Uterus (tissue), 2 donors: Measurements from ENCODE around the gene ABTB1.

Experiments used
- POLR2A ChIP-seq, 2 donors: fragments of 450-650 bp; IDR thresholded peaks; one replicate each; pipeline ENCODE4 v1.6.1; 2016; ENCODE audit warnings: antibody characterized with exemption in 2 of 2, mild to moderate bottlenecking in 1 of 2, moderate library complexity in 1 of 2
- TF ChIP-seq, protein P1 (sequence below), 4 experiments: fragments of 200-600 bp in 2 of 4; fragments of 450-650 bp in 2 of 4; sonication (generic) in 2 of 4; IDR thresholded peaks; one replicate each; pipeline ENCODE4 v1.5.1; 2016 to 2019; ENCODE audit warnings: antibody characterized with exemption in 4 of 4, mild to moderate bottlenecking in 2 of 4, moderate library complexity in 1 of 4

DNA sequence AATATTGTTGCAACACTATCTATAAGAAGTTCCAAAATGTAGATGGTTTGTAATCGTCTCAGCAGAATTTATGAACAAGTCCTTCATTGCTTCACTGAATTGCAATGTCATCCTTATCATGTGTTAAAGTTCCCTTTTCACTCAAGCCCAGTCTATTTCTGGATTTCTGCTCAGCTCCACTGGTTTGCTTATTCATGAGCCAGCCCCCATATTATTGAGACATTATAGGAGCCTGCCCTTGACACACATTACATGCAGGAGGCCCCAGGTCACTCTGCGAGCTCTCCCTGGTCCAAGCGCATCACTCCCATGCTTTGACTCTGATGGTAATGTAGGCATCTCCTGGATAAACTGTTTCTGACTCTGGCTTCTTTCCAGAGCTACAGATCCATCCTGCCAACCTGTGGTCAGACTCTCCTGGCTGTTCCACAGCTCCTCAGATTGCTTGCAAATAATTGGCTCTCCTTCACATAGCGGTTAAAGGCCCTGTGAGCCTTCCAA, 56.9 kb downstream of the ABTB1 start:
- TF ChIP-seq, protein P1, sequence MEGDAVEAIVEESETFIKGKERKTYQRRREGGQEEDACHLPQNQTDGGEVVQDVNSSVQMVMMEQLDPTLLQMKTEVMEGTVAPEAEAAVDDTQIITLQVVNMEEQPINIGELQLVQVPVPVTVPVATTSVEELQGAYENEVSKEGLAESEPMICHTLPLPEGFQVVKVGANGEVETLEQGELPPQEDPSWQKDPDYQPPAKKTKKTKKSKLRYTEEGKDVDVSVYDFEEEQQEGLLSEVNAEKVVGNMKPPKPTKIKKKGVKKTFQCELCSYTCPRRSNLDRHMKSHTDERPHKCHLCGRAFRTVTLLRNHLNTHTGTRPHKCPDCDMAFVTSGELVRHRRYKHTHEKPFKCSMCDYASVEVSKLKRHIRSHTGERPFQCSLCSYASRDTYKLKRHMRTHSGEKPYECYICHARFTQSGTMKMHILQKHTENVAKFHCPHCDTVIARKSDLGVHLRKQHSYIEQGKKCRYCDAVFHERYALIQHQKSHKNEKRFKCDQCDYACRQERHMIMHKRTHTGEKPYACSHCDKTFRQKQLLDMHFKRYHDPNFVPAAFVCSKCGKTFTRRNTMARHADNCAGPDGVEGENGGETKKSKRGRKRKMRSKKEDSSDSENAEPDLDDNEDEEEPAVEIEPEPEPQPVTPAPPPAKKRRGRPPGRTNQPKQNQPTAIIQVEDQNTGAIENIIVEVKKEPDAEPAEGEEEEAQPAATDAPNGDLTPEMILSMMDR (IDR thresholded peaks at IDR 0.05): no peak
- no peak for TF ChIP-seq POLR2A (IDR thresholded peaks at IDR 0.05)
